Motor neuron (in vitro differentiated cells): ENCODE data around the gene SRGAP2C. TPM values are rescaled to one million over a fixed set of nuclear protein-coding genes. Genes with fewer than 3 reads are reported as not detected.
"Not testable (repeated sequence)": the region's sequence is repeated elsewhere in the genome, so short reads cannot be mapped to it uniquely, and the experiment has no call there.

Source experiments
- ATAC-seq, 8 experiments: fragments of 200-7000 bp; cut with Tn5 transposase; replicated peaks in 6 of 8; 2 replicates each; pipeline ENCODE4 v1.8.0; 2021; ENCODE audit warnings: mild to moderate bottlenecking in 8 of 8, moderate library complexity in 8 of 8
- H3K27ac ChIP-seq, 2 donors: fragments of 250-450 bp; sonication (Bioruptor Pico); 2 replicates each; pipeline ENCODE4 v1.9.0; 2021; ENCODE audit warnings: antibody characterized with exemption in 2 of 2, mild to moderate bottlenecking in 2 of 2, moderate library complexity in 1 of 2
- H3K4me1 ChIP-seq, 2 donors: fragments of 250-450 bp; sonication (Bioruptor Pico); replicated peaks in 1 of 2; 2 replicates each; pipeline ENCODE4 v1.6.1; 2021; ENCODE audit warnings: antibody characterized with exemption in 2 of 2, mild to moderate bottlenecking in 2 of 2, moderate library complexity in 1 of 2
- H3K4me3 ChIP-seq, 5 donors: fragments of 250-450 bp; sonication (Bioruptor Pico); 2 replicates each; pipeline ENCODE4 v1.9.0; 2021; ENCODE audit warnings: antibody characterized with exemption in 5 of 5, mild to moderate bottlenecking in 5 of 5, moderate library complexity in 4 of 5
- WGBS, 10 experiments: fragments of 450-650 bp; shearing (Covaris generic); methylation state at CpG; one replicate each; pipeline ENCODE4 v1.0.0; 2022; 5-methylcytosine and 5-hydroxymethylcytosine counted together
- in situ Hi-C, 9 experiments: fragments of 400-800 bp; cut with MboI; loops; one replicate each; pipeline ENCODE4 v1.15.0; 2021; ENCODE audit warnings: low sequenced_read_pairs in 9 of 9, low pct_unique_long_range_greater_than_20kb in 2 of 9; ENCODE audit not compliant: unreplicated experiment in 9 of 9
- total RNA-seq, 8 experiments: library from RNA; unstranded; fragments of 300-600 nt; gene quantifications; 2 replicates each; pipeline versions ENCODE4 v1.2.3 to v1.2.4, GENCODE V29; 2022

SRGAP2C gene
- total RNA-seq, 8 experiments from 2014 or later: 11.4 to 26.6 (median 16.4) TPM

GRCh38 chr1:121400541-121401310, 216.0 kb downstream of the SRGAP2C start:
- 75 to 92% (median 88%) methylated on average over 5 to 6 of the region's 6 CpGs for WGBS, 10 experiments
- in situ Hi-C loops: loop anchor here in 1 of 9 experiments (25.0 kb wide), 1 partner anchor 112 kb away; no protein-coding TSS in a partner anchor

GRCh38 chr1:121401375-121401955, 216.7 kb downstream of the SRGAP2C start:
- in situ Hi-C loops: loop anchor here in 1 of 9 experiments (25.0 kb wide), 1 partner anchor 111 kb away; no protein-coding TSS in a partner anchor
- H3K4me3 ChIP-seq: peak overlapping the region in 2 of 5 donors; percentile 14 to 22
- ATAC-seq, H3K27ac ChIP-seq, H3K4me1 ChIP-seq: not testable (repeated sequence)
- 27 to 97% (median 73%) methylated on average over 3 to 18 of the region's 26 CpGs; no CpG with 5 or more reads in 2 of the 10 experiments for WGBS, 10 experiments

More at GRCh38 chr1:121400541-121401310, 216.0 kb downstream of the SRGAP2C start:
- H3K4me1 ChIP-seq, H3K27ac ChIP-seq, H3K4me3 ChIP-seq, ATAC-seq: not testable (repeated sequence)

GRCh38 chr1:121403254-121403653, 218.5 kb downstream of the SRGAP2C start:
- WGBS, 10 experiments: no CpG with 5 or more reads among the region's 7 CpGs
- not testable (repeated sequence) for H3K27ac ChIP-seq, H3K4me1 ChIP-seq, H3K4me3 ChIP-seq, ATAC-seq
- in situ Hi-C loops: loop anchor here in 1 of 9 experiments (25.0 kb wide), 1 partner anchor 109 kb away; no protein-coding TSS in a partner anchor

GRCh38 chr1:121408354-121408753, 223.6 kb downstream of the SRGAP2C start:
- ATAC-seq: no peak
- 86 to 100% (median 92%) methylated on average over 1 of the region's 1 CpG; no CpG with 5 or more reads in 3 of the 10 experiments for WGBS, 10 experiments
- in situ Hi-C loops: loop anchor here in 1 of 9 experiments (25.0 kb wide), 1 partner anchor 104 kb away; no protein-coding TSS in a partner anchor
- Histone ChIP-seq H3K27ac (no peak overlapping the region), H3K4me3 (no peak overlapping the region), H3K4me1 (no peaks in the 10 kb centered on the region)

GRCh38 chr1:121413821-121414220, 229.0 kb downstream of the SRGAP2C start:
- in situ Hi-C loops: loop anchor here in 1 of 9 experiments (25.0 kb wide), 1 partner anchor 98 kb away; no protein-coding TSS in a partner anchor
- Histone ChIP-seq H3K4me3 (no peak overlapping the region), H3K27ac (no peak overlapping the region), H3K4me1 (no peaks in the 10 kb centered on the region)
- 50 to 94% (median 81%) methylated on average over 1 to 3 of the region's 3 CpGs for WGBS, 10 experiments
- ATAC-seq: no peak

- Histone ChIP-seq H3K27ac (no peak overlapping the region), H3K4me1 (no peaks in the 10 kb centered on the region), H3K4me3 (no peak overlapping the region)
- WGBS, 10 experiments: 69 to 100% (median 89%) methylated on average over 2 of the region's 2 CpGs; no CpG with 5 or more reads in 3 of the 10 experiments
- in situ Hi-C loops: loop anchor here in 1 of 9 experiments (25.0 kb wide), 1 partner anchor 97 kb away; no protein-coding TSS in a partner anchor
- ATAC-seq: peak in 3 of 8 experiments; percentile 13 to 93 (median 32)
Measured at GRCh38 chr1:121414905-121415304, 230.1 kb downstream of the SRGAP2C start.

DNA sequence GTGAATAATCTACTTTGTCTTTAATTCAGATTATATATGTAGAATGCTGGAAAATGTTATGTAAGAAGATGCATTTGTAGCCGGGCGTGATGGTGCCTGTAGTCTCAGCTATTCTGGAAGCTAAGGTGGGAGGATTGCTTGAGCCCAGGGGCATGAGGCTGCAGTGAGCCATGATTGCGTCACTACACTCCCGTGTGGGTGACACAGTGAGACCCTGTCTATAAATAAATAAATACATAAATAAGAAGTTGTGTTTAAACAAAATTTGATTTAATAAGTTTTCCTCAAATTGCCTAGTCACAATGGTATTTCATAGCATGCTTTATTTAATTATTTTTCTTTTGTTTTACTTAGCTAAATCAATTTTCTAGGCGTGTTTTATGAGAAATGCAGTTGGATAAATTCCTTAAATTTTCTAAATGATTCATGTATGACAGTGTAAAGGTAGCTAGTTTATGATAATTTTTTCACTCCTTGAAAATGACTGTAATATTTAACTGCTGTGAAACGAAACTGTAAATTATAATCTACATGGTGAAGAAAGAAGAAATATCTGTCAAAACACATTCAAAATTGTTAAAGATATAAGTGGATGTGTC, 232.6 kb downstream of the SRGAP2C start:
- in situ Hi-C loops: loop anchor here in 1 of 9 experiments (25.0 kb wide), 1 partner anchor 95 kb away; no protein-coding TSS in a partner anchor
- no peak overlapping the region for H3K27ac ChIP-seq
- no peak overlapping the region for H3K4me3 ChIP-seq
- WGBS, 10 experiments: 57 to 97% (median 90%) methylated on average over 3 to 6 of the region's 6 CpGs
- no peaks in the 10 kb centered on the region for H3K4me1 ChIP-seq
- no peak for ATAC-seq

DNA sequence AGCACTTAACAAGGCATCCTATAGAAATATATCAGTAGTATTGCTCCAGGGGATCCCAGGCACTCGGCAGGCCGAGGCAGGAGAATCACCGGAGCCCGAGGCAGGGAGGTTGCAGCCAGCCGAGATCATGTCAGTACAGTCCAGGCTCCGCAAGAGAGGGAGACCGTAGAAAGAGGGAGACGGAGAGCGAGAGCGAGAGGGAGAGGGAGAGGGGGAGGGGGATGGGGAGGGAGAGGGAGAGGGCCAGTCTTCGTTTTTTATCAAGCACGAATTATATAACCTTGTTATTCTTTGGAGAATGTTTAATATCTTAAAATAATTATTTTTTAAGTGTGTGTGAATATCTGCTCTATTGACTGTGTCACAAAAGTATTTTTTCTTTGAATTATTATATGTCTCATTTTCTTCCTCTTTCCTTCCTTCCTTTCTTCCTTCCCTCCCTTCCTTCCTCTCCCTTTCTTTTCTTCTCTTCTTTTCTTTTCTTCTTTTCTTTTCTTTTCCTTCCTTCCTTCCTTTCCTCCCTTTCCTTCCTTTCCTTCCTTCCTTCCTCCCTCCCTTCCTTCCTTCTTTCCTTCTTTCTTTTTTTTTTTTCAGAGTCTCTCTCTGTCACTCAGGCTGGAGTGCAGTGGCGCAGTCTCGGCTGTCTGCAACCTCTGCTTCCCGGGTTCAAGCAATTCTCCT, 233.7 kb downstream of the SRGAP2C start:
- in situ Hi-C loops: loop anchor here in 1 of 9 experiments (25.0 kb wide), 1 partner anchor 94 kb away; no protein-coding TSS in a partner anchor
- Histone ChIP-seq H3K4me3 (no peak overlapping the region), H3K4me1 (no peaks in the 10 kb centered on the region), H3K27ac (no peak overlapping the region)
- peak in 1 of 8 experiments; percentile 53 for ATAC-seq
- WGBS, 10 experiments: 26 to 100% (median 51%) methylated on average over 2 to 13 of the region's 15 CpGs

DNA sequence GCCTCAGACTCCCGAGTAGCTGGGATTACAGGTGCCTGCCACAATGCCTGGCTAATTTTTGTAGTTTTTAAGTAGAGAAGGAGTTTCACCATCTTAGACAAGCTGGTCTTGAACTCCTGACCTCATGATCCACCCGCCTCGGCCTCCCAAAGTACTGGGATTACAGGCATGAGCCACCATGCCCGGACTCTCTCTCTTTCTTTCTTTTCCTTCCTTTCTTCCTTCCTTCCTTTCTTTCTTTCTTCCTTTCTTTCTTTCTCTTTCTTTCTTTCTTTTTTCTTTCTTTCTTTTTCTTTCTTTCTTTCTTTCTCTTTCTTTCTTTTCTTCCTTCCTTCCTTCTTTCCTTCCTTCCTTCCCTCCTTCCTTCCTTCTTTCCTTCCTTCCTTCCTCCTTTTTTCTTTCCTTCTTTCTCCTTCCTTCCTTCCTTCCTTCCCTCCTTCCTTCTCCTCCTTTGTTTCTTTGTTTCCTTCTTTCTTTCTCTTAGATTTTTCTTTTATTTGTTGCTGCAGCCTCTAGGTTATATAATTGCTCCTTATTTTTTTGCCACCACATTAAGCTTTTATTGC, 234.4 kb downstream of the SRGAP2C start:
- in situ Hi-C loops: loop anchor here in 1 of 9 experiments (25.0 kb wide), 1 partner anchor 93 kb away; no protein-coding TSS in a partner anchor
- 70 to 100% (median 80%) methylated on average over 1 to 4 of the region's 4 CpGs; no CpG with 5 or more reads in 1 of the 10 experiments for WGBS, 10 experiments

DNA sequence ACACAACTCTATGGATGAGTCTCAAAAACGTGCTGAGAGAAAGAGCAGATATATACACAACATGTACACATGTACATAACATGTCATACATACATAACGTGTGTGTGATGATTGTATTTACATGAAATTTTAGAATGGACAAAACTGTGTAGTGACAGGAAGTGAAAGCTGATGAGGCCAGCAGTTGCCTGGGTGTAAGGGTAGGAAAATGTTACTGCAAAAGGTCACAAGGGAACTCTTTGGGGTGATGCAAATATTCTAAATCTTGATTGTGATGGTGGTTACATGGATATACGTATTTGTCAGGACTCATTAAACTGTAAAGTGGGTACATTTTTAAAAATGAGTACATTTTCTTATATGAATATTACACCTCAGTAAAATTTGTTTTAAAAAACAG, 236.7 kb downstream of the SRGAP2C start:
- in situ Hi-C loops: loop anchor here in 1 of 9 experiments (25.0 kb wide), 1 partner anchor 91 kb away; no protein-coding TSS in a partner anchor
- ATAC-seq, H3K27ac ChIP-seq, H3K4me1 ChIP-seq, H3K4me3 ChIP-seq: not testable (repeated sequence)
- 0 to 93% (median 78%) methylated on average over 1 to 3 of the region's 3 CpGs; no CpG with 5 or more reads in 2 of the 10 experiments for WGBS, 10 experiments

More for the DNA sequence above, 234.4 kb downstream of the SRGAP2C start:
- not testable (repeated sequence) for H3K4me3 ChIP-seq, ATAC-seq, H3K4me1 ChIP-seq, H3K27ac ChIP-seq

GRCh38 chr1:121423956-121424355, 239.2 kb downstream of the SRGAP2C start:
- 63 to 100% (median 75%) methylated on average over 1 to 2 of the region's 2 CpGs; no CpG with 5 or more reads in 1 of the 10 experiments for WGBS, 10 experiments
- in situ Hi-C loops: loop anchor here in 1 of 9 experiments (25.0 kb wide), 1 partner anchor 88 kb away; no protein-coding TSS in a partner anchor
- not testable (repeated sequence) for H3K27ac ChIP-seq, H3K4me1 ChIP-seq, H3K4me3 ChIP-seq, ATAC-seq

- WGBS, 10 experiments: 90 to 100% (median 100%) methylated on average over 1 to 2 of the region's 2 CpGs; no CpG with 5 or more reads in 7 of the 10 experiments
- H3K4me3 ChIP-seq, ATAC-seq, in situ Hi-C loops, H3K27ac ChIP-seq, H3K4me1 ChIP-seq: not testable (repeated sequence)
Measured at GRCh38 chr1:121433517-121433916, 248.7 kb downstream of the SRGAP2C start.
